H1 (cell line): ENCODE results near the gene SND1.

ENCODE experiments used
- CTCF ChIP-seq, 3 experiments: IDR thresholded peaks; 1 replicate in 2 of 3; 2 replicates in 1 of 3; pipeline versions ENCODE4 v1.5.1 to v1.6.1; 2011; ENCODE audit warnings: low read length in 3 of 3, mild to moderate bottlenecking in 3 of 3, inconsistent platforms in 2 of 3, low read depth in 1 of 3, moderate library complexity in 1 of 3; ENCODE audit not compliant: insufficient read depth in 1 of 3; ENCODE audit errors: control extremely low read depth in 1 of 3
- MAFK ChIP-seq: IDR thresholded peaks from 2 replicates; pipeline ENCODE4 v1.6.1; 2012; ENCODE audit warnings: low read depth, mild to moderate bottlenecking, improper control_type of control experiment, low read length

GRCh38 chr7:128036226-128036940, 384.4 kb downstream of the SND1 start:
- TF ChIP-seq MAFK (no peak), CTCF (IDR thresholded peaks at IDR 0.05; ENCODE audit: control extremely low read depth in 1 of 3, insufficient read depth in 1 of 3, low read depth in 1 of 3, low read length in 3 of 3) (no peak)
